HUES6 (cell line): ENCODE results near the gene PITPNC1.

ENCODE experiments used
- H3K27ac ChIP-seq: 2 replicates; pipeline ENCODE4 v1.7.0; 2013; ENCODE audit warnings: low read depth, mild to moderate bottlenecking, low read length, inconsistent platforms
- H3K27me3 ChIP-seq: 2 replicates; pipeline ENCODE4 v1.6.1; 2013; ENCODE audit warnings: low read length; ENCODE audit not compliant: control insufficient read depth, insufficient read depth
- H3K36me3 ChIP-seq: 2 replicates; pipeline ENCODE4 v1.6.1; 2013; ENCODE audit warnings: low read length; ENCODE audit not compliant: control insufficient read depth, insufficient read depth
- H3K4me1 ChIP-seq: 2 replicates; pipeline ENCODE4 v1.6.1; 2013; ENCODE audit warnings: low read length; ENCODE audit not compliant: control insufficient read depth, insufficient read depth
- H3K4me3 ChIP-seq: 2 replicates; pipeline ENCODE4 v1.5.1; 2013; ENCODE audit warnings: low read depth, low read length
- H3K9ac ChIP-seq: one replicate; pipeline ENCODE4 v1.6.1; 2013; ENCODE audit warnings: mild to moderate bottlenecking, low read length
- H3K9me3 ChIP-seq: 2 replicates; pipeline ENCODE4 v1.6.1; 2013; ENCODE audit warnings: low read depth, low read length; ENCODE audit not compliant: control insufficient read depth, insufficient read depth

Gene PITPNC1

DNA sequence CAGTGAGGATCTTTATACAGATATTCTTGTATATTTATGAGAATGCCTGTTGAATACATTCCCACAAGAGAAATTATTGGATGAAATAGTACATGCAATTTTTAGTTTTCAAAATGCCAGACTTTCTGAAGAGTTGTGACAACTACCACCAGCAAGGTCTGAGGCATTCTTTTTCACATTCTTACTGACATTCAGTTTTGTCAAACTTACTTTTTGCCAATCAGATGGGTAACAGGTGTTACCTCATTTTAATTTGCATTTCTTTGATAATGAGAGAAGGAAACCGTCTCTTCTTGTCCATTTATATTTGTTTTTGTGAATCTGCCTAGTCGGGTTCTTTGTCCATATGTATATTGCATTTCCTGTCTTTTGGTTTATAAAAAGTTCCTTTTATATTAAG lies 364.9 kb downstream of the PITPNC1 start:
- Histone ChIP-seq H3K36me3 (peaks cover 93% of the 10 kb centered on the region), H3K9ac (no peak overlapping the region), H3K27me3 (no peaks in the 10 kb centered on the region), H3K9me3 (no peaks in the 10 kb centered on the region), H3K27ac (no peak overlapping the region), H3K4me3 (no peak overlapping the region), H3K4me1 (no peaks in the 10 kb centered on the region)
